SK-N-SH (cell line): ENCODE results near the gene OR4N5.

ENCODE experiments used
- CTCF ChIP-seq: fragments of 200-600 bp; sonication (generic); IDR thresholded peaks from 2 replicates; pipeline ENCODE4 v1.6.1; 2017; ENCODE audit warnings: antibody characterized with exemption, mild to moderate bottlenecking, moderate library complexity
- GATA2 ChIP-seq: sonication (generic); formaldehyde crosslinking; IDR thresholded peaks from 2 replicates; pipeline ENCODE4 v1.5.0; 2020; ENCODE audit warnings: mild to moderate bottlenecking, missing genetic modification reagents
- MXI1 ChIP-seq: IDR thresholded peaks from 2 replicates; pipeline ENCODE4 v1.6.1; 2012; ENCODE audit warnings: mild to moderate bottlenecking, low read depth, low read length, improper control_type of control experiment
- RCOR1 ChIP-seq: fragments of 150-350 bp; IDR thresholded peaks from 2 replicates; pipeline ENCODE4 v1.6.1; 2017; ENCODE audit warnings: antibody characterized with exemption, low read length
- RFX5 ChIP-seq: IDR thresholded peaks from 2 replicates; pipeline ENCODE4 v1.6.1; 2012; ENCODE audit warnings: mild to moderate bottlenecking, improper control_type of control experiment, low read length
- ZBTB33 ChIP-seq: IDR thresholded peaks from 2 replicates; pipeline ENCODE4 v1.4.0; 2012; ENCODE audit warnings: low read depth, borderline replicate concordance
- TF ChIP-seq, protein P1 (sequence below): IDR thresholded peaks from 2 replicates; pipeline ENCODE4 v1.4.0; 2012; ENCODE audit warnings: low read depth

- TF ChIP-seq CTCF (no peak), RFX5 (no peak), GATA2 (CRISPR knock-in tag) (no peak), ZBTB33 (no peak), RCOR1 (no peak), MXI1 (no peak)
- TF ChIP-seq, protein P1, sequence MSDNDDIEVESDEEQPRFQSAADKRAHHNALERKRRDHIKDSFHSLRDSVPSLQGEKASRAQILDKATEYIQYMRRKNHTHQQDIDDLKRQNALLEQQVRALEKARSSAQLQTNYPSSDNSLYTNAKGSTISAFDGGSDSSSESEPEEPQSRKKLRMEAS = no peak
Measured at GRCh38 chr14:20176330-20176729, 37.7 kb downstream of the OR4N5 start.
